ENCODE results near the gene SLC13A1. TPM values are rescaled to one million over a fixed set of nuclear protein-coding genes. Genes with fewer than 3 reads are reported as not detected.

Gene SLC13A1
- total and polyA plus RNA-seq, 8 donors = 0.04 to 0.20 (median 0.09) TPM; not detected in 5

DNA sequence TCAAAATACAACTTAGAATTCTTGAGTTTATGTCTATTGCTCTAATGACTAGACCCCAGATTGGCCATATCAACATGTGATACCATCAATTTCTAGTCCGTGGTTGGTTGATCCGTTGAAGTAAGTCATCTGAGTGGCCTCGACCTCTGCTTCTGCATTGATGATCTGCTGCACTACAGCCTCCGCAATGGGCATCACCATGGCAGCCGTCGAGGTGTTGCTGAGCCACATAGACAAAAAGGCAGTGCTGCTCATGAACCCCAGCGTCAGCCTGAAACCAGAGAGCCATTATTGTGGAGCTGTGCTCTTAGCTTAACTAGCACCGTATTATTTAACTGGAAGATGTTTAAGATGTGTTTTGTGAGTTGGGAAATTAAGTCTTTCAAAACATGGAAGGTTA, 30.7 kb downstream of the SLC13A1 start:
- no peaks in the 10 kb centered on the region for H3K27me3 ChIP-seq
- TF ChIP-seq, protein P1, sequence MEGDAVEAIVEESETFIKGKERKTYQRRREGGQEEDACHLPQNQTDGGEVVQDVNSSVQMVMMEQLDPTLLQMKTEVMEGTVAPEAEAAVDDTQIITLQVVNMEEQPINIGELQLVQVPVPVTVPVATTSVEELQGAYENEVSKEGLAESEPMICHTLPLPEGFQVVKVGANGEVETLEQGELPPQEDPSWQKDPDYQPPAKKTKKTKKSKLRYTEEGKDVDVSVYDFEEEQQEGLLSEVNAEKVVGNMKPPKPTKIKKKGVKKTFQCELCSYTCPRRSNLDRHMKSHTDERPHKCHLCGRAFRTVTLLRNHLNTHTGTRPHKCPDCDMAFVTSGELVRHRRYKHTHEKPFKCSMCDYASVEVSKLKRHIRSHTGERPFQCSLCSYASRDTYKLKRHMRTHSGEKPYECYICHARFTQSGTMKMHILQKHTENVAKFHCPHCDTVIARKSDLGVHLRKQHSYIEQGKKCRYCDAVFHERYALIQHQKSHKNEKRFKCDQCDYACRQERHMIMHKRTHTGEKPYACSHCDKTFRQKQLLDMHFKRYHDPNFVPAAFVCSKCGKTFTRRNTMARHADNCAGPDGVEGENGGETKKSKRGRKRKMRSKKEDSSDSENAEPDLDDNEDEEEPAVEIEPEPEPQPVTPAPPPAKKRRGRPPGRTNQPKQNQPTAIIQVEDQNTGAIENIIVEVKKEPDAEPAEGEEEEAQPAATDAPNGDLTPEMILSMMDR (IDR thresholded peaks at IDR 0.05) = no peak

DNA sequence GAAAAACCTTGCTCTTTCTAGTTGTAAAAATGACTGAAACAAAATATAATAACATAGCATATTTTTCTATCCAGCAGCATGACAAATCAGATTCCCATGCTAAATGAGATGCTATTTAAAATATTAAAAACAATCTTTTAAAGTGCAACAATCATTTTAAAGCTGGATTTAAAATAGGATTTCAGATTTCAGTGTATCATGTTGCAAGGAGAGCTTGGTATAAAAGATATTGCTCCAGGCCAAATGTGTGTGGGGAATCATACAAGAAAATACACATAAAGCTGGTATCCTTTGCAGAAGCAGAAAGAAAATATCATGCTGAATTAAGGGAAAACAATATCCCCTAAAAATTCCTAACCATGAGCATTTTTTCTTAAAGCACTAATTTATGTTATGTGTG, 42.2 kb downstream of the SLC13A1 start:
- Histone ChIP-seq H3K4me3 (no peak overlapping the region), H3K36me3 (no peaks in the 10 kb centered on the region), H3K9me3 (no peaks in the 10 kb centered on the region), H3K27me3 (no peaks in the 10 kb centered on the region), H3K4me1 (no peaks in the 10 kb centered on the region), H3K27ac (no peak overlapping the region)
- ATAC-seq (no peak), DNase-seq (no peak)
- TF ChIP-seq, protein P1 (IDR thresholded peaks at IDR 0.05) = no peak
- intact Hi-C loops (cut with DNase I) = no loop called here

More for the DNA sequence above, 30.7 kb downstream of the SLC13A1 start:
- intact Hi-C loops (cut with DNase I) = no loop called here
- Histone ChIP-seq H3K9me3 (no peaks in the 10 kb centered on the region), H3K4me1 (no peaks in the 10 kb centered on the region), H3K36me3 (no peaks in the 10 kb centered on the region), H3K27ac (no peak overlapping the region), H3K4me3 (no peak overlapping the region)
- ATAC-seq (no peak), DNase-seq (peak in 1 of 4 donors; percentile 16)

DNA sequence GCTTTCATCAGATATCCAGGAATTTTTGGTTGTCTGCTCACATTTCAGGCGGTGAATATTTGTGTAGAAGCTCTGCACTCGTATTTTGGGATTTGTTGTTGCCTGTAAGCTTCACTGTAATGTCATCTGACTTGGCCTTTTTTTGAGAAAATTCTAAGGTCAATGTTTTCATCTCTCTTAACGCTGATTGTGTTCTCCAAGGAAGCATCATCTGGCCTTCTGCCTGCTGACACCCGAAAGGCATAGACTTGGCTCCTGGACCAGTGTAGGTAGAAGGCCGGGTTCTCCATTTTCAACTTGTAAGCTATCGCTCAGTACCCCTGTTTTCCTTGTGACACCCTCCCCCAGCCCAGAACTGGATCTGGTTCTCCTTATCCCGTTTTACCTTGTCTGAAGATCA, 44.2 kb downstream of the SLC13A1 start:
- TF ChIP-seq, protein P1 (IDR thresholded peaks at IDR 0.05) = no peak
- Histone ChIP-seq H3K4me1 (no peaks in the 10 kb centered on the region), H3K4me3 (no peak overlapping the region), H3K9me3 (no peaks in the 10 kb centered on the region), H3K27ac (no peak overlapping the region), H3K36me3 (no peaks in the 10 kb centered on the region), H3K27me3 (no peaks in the 10 kb centered on the region)
- DNase-seq = no peak
- intact Hi-C loops (cut with DNase I) = no loop called here
- ATAC-seq = no peak

DNA sequence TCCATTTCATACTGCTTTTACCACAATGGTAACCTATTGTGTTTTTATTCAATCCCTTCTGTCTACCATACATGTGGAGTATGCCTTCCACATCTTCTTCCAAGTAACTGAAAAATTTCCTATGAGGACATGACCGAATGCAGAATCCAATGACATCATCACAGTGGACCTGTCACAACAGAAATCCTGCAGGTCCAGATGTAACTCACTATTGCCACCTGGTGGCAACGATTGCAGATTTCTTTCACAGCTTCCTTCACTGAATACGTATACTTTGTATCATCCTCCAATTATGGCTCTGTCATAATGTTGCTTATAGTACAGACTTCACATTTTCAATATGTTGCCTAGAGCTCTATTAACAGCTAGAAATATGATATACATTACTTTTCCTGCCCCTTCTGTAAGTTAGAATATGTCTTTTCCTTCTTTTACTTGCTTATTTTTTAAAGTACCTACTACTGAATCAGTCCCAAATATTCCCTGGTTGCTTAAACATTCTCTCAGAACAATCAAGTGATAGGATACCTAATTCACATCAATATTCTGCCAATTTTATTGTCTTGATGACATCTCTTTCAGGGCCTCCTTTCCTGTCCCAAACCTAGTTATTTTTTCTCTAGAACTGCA, 45.4 kb downstream of the SLC13A1 start:
- ATAC-seq (peak; percentile 94), DNase-seq (peak in 3 of 4 donors; percentile 41 to 81 (median 68))
- Histone ChIP-seq H3K36me3 (no peaks in the 10 kb centered on the region), H3K4me3 (no peak overlapping the region), H3K27ac (no peak overlapping the region), H3K9me3 (no peaks in the 10 kb centered on the region), H3K4me1 (no peaks in the 10 kb centered on the region), H3K27me3 (no peaks in the 10 kb centered on the region)
- TF ChIP-seq, protein P1 (IDR thresholded peaks at IDR 0.05) = peak; percentile 64 to 80
- intact Hi-C loops (cut with DNase I) = no loop called here

DNA sequence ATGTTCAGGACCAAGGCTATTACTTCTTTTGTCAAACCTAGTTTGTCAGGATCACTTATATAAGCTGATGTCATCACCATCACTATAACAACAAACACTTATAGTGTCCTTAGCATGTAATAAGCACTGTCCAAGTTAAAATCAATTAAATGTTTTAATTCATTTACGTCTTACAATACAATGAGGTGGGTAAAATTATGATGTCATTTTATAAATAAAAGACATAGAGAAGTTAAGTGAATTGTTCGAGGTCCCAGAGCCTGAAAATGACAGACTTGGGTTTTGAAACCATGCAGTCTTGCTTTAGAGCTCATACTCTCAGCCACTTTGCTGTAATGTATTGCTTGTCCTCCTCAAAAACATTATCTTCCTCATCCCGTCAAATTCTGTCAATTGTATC, 48.3 kb downstream of the SLC13A1 start:
- no peaks in the 10 kb centered on the region for H3K27me3 ChIP-seq
- no peak for DNase-seq
- TF ChIP-seq, protein P1 (IDR thresholded peaks at IDR 0.05) = no peak
- no peak overlapping the region for H3K27ac ChIP-seq
- no peaks in the 10 kb centered on the region for H3K4me1 ChIP-seq
- ATAC-seq = no peak
- no peaks in the 10 kb centered on the region for H3K9me3 ChIP-seq
- no peaks in the 10 kb centered on the region for H3K36me3 ChIP-seq
- no peak overlapping the region for H3K4me3 ChIP-seq
- intact Hi-C loops (cut with DNase I) = no loop called here

All from left lung (tissue), 10 donors.